ENCODE measurements around the gene ZNF689.

- TF ChIP-seq CTCF (IDR thresholded peaks at IDR 0.05) (no peak), POLR2A (IDR thresholded peaks at IDR 0.05) (no peak)
Measured at GRCh38 chr16:30558789-30559377, 51.3 kb downstream of the ZNF689 start.
